Body of pancreas (tissue), 4 donors: ENCODE data around the gene MMP23B.

Source experiments
- POLR2A ChIP-seq, 3 donors: fragments of 450-650 bp; IDR thresholded peaks; one replicate each; pipeline ENCODE4 v1.6.1; 2016; ENCODE audit warnings: antibody characterized with exemption in 3 of 3, mild to moderate bottlenecking in 2 of 3
- TF ChIP-seq, protein P1 (sequence below), 7 experiments: fragments of 450-650 bp in 4 of 7; fragments of 200-600 bp in 3 of 7; sonication (generic) in 3 of 7; IDR thresholded peaks; one replicate each; pipeline ENCODE4 v1.5.1; 2016 to 2019; ENCODE audit warnings: antibody characterized with exemption in 7 of 7

DNA sequence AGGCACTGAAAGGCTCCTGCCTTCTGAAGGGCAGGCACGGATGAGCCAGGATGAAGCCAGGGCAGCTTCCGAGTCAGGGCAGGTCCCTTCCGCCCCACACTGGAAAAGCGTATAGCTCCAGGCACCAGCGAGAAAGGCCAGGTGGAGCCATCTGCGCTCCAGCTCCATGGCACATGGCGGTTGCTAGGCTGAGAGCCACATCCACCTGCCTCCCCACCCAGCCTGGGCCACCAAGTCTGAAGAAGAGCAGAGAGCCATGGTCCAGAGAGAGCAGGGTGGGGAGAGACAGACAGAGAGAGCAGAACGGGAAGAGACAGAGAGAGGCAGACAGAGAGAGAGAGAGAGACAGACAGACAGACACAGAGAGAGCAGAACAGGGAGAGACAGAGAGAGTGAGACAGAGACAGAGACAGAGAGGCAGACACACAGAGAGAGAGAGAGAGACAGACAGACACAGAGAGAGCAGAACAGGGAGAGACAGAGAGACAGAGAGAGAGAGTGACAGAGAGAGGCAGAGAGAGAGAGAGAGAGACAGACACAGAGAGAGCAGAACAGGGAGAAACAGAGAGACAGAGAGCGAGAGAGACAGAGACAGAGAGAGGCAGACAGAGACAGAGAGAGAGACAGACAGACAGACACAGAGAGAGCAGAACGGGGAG lies 37.2 kb upstream of the MMP23B start:
- TF ChIP-seq, protein P1, sequence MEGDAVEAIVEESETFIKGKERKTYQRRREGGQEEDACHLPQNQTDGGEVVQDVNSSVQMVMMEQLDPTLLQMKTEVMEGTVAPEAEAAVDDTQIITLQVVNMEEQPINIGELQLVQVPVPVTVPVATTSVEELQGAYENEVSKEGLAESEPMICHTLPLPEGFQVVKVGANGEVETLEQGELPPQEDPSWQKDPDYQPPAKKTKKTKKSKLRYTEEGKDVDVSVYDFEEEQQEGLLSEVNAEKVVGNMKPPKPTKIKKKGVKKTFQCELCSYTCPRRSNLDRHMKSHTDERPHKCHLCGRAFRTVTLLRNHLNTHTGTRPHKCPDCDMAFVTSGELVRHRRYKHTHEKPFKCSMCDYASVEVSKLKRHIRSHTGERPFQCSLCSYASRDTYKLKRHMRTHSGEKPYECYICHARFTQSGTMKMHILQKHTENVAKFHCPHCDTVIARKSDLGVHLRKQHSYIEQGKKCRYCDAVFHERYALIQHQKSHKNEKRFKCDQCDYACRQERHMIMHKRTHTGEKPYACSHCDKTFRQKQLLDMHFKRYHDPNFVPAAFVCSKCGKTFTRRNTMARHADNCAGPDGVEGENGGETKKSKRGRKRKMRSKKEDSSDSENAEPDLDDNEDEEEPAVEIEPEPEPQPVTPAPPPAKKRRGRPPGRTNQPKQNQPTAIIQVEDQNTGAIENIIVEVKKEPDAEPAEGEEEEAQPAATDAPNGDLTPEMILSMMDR (IDR thresholded peaks at IDR 0.05), result no peak
- TF ChIP-seq POLR2A (IDR thresholded peaks at IDR 0.05), result no peak
